Measurements from ENCODE around the gene SUPT6H.

GRCh38 chr17:28749516-28750177 is 87.6 kb downstream of the SUPT6H start:
- TF ChIP-seq TARDBP (IDR thresholded peaks at IDR 0.05) = no peak
- no peak for TF ChIP-seq ELF4 (IDR thresholded peaks at IDR 0.05)
